Left lung (tissue), 10 donors: Measurements from ENCODE around the gene PLP1. TPM values are rescaled to one million over a fixed set of nuclear protein-coding genes. Genes with fewer than 3 reads are reported as not detected.

ENCODE experiments used
- ATAC-seq: fragments of 200-7000 bp; cut with Tn5 transposase; one replicate; pipeline ENCODE4 v1.9.1; 2020; ENCODE audit warnings: moderate library complexity
- DNase-seq, 4 donors: peaks; one replicate each; pipeline ENCODE4 v3.0.0-alpha.2; 2013 to 2020
- H3K27ac ChIP-seq, 2 donors: fragments of 200-600 bp; sonication (generic) in 1 of 2; one replicate each; pipeline versions ENCODE4 v1.5.0 to v1.8.0; 2020 to 2021
- H3K27me3 ChIP-seq, 2 donors: fragments of 200-600 bp; sonication (generic) in 1 of 2; one replicate each; pipeline versions ENCODE4 v1.5.0 to v1.8.0; 2020 to 2021
- H3K36me3 ChIP-seq, 2 donors: fragments of 200-600 bp; sonication (generic) in 1 of 2; one replicate each; pipeline versions ENCODE4 v1.5.0 to v1.8.0; 2020 to 2021
- H3K4me1 ChIP-seq, 2 donors: fragments of 200-600 bp; one replicate each; pipeline ENCODE4 v1.8.0; 2021
- H3K4me3 ChIP-seq, 2 donors: fragments of 200-600 bp; sonication (generic) in 1 of 2; one replicate each; pipeline versions ENCODE4 v1.5.0 to v1.8.0; 2020 to 2021; ENCODE audit warnings: mild to moderate bottlenecking in 1 of 2
- H3K9me3 ChIP-seq, 2 donors: fragments of 200-600 bp; sonication (generic) in 1 of 2; one replicate each; pipeline versions ENCODE4 v1.5.0 to v1.8.0; 2020 to 2021
- intact Hi-C, 2 donors: fragments of 100-400 bp; cut with DNase I; formaldehyde crosslinking; loops; one replicate each; pipeline versions ENCODE4 v1.11.2 to v1.14.2; 2022
- polyA plus RNA-seq, 6 donors: library from polyadenylated mRNA; unstranded; fragments of 120-200 nt; gene quantifications; one replicate each; pipeline ENCODE4 v1.2.1, GENCODE V29; 2013; ENCODE audit not compliant: insufficient read length in 6 of 6
- total RNA-seq, 2 donors: library from RNA; stranded (reverse); fragmentation: NEBNext Ultra II Directional; extraction: Animal tissue kit (Norgen Biotek cat#: 25700); gene quantifications; one replicate each; pipeline ENCODE4 v1.2.1, GENCODE V29; 2021
- TF ChIP-seq, protein P1 (sequence below), 2 donors: fragments of 200-600 bp; sonication (generic) in 1 of 2; IDR thresholded peaks; one replicate each; pipeline versions ENCODE4 v1.5.0 to v1.8.0; 2021; ENCODE audit warnings: antibody characterized with exemption in 2 of 2
- donor health status: DM: no; HTN: yes; CAD: no.
- donor health status: DM: no; HTN: no; CAD: no.

Gene PLP1
- total and polyA plus RNA-seq, 8 donors = 0.08 to 22.2 (median 13.1) TPM

DNA sequence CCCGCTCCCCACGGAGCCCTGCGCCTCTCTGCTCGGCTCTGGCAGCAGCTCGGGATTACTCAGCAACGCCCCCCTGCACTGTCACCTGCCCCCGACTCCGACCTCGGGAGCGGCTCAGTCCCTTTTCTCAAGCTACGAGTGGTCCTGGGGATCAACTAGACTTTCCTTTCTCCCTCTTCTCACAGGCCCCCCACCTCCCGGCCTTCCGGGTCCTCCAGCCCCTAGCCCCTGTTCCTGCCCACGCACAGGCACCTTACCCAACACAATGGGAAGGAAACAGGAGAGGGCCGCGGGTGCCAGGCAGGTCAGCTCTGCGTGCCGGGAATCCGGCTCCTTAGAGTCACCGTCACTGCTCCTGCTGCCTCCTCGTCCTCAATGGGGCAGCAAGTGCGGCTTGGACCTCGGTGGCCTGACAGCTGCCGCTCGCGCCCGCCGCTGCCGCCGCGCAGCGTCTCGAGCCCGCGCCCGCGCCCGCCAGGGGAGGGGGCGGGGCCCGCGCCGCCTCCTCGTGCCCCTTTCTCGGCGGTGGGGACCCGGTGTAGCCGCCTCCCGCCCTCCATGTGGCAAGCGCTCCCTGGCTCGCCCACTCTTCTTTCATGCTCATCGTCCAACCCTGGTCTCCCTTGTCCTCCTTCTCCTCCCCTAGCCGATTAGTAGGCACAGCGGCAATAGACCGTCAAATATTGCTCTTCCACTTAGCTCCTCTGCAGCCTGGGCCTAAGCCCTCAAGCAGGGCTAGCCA is 55.3 kb downstream of the PLP1 start, which contains the start of gene RAB9B:
Gene RAB9B (minus strand): TSS at position 455 of the 742 bp plus-strand sequence. CDS start 6,473 bp downstream, outside the sequence.
- no peaks in the 10 kb centered on the region for H3K4me1 ChIP-seq
- TF ChIP-seq, protein P1, sequence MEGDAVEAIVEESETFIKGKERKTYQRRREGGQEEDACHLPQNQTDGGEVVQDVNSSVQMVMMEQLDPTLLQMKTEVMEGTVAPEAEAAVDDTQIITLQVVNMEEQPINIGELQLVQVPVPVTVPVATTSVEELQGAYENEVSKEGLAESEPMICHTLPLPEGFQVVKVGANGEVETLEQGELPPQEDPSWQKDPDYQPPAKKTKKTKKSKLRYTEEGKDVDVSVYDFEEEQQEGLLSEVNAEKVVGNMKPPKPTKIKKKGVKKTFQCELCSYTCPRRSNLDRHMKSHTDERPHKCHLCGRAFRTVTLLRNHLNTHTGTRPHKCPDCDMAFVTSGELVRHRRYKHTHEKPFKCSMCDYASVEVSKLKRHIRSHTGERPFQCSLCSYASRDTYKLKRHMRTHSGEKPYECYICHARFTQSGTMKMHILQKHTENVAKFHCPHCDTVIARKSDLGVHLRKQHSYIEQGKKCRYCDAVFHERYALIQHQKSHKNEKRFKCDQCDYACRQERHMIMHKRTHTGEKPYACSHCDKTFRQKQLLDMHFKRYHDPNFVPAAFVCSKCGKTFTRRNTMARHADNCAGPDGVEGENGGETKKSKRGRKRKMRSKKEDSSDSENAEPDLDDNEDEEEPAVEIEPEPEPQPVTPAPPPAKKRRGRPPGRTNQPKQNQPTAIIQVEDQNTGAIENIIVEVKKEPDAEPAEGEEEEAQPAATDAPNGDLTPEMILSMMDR (IDR thresholded peaks at IDR 0.05) = no peak
- H3K36me3 ChIP-seq = no peaks in the 10 kb centered on the region
- peak within 1 kb of the TSS; percentile 30 to 45 for H3K4me3 ChIP-seq
- intact Hi-C loops = no loop called here
- DNase-seq (peak; percentile 10 to 66 (median 59)), ATAC-seq (peak; percentile 94)
- peaks cover 0 to 15% of the 10 kb centered on the region in 2 donors for H3K27me3 ChIP-seq
- H3K9me3 ChIP-seq = no peaks in the 10 kb centered on the region
- no peak within 1 kb of the TSS for H3K27ac ChIP-seq

DNA sequence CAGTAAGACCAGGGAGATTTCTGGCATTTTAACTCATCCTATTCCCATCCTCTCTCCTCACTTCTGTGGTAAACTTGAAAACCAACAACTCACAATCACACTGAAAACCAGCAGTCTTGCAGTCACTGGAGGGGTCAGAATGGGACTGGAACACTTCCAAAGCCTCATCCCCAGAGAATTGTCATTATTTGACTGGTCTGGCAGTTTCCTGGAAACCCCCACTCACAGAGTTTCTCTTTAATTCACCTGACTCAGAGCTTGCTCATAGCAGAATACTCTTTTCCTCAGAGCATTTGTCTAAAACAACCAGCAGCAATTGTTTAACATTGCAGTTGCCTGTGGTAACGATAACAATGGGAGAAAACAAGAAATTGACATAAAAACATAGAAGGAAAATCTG is 62.8 kb downstream of the PLP1 start:
- TF ChIP-seq, protein P1 (IDR thresholded peaks at IDR 0.05) = no peak
- Histone ChIP-seq H3K4me1 (no peaks in the 10 kb centered on the region), H3K27ac (no peak overlapping the region), H3K9me3 (no peaks in the 10 kb centered on the region), H3K27me3 (peaks cover 0 to 19% of the 10 kb centered on the region in 2 donors), H3K4me3 (no peak overlapping the region), H3K36me3 (no peaks in the 10 kb centered on the region)
- intact Hi-C loops = no loop called here
- DNase-seq (no peak), ATAC-seq (no peak)

Other genes starting within 250 kb of the PLP1 start
- gene TCEAL4, start 191.3 kb upstream of the PLP1 start, total RNA-seq = 10 to 100 TPM; 67.5 to 77.2 TPM
- gene TCEAL4, start 191.3 kb upstream of the PLP1 start, polyA plus RNA-seq = 100 to 1,000 TPM; 129 to 164 (median 143) TPM
- 10 to 100 TPM; 20.8 to 21.3 TPM for gene TCEAL3, start 168.9 kb upstream of the PLP1 start, total RNA-seq
- 10 to 100 TPM; 24.7 to 30.4 (median 27.3) TPM for gene TCEAL3, start 168.9 kb upstream of the PLP1 start, polyA plus RNA-seq
- gene TCEAL1, start 147.9 kb upstream of the PLP1 start, total RNA-seq = 10 to 100 TPM; 27.3 to 29.5 TPM
- gene TCEAL1, start 147.9 kb upstream of the PLP1 start, polyA plus RNA-seq = 10 to 100 TPM; 31.3 to 34.0 (median 32.7) TPM
- gene MORF4L2, start 90.1 kb upstream of the PLP1 start, total RNA-seq = 100 to 1,000 TPM; 284 to 312 TPM
- 100 to 1,000 TPM; 274 to 340 (median 312) TPM for gene MORF4L2, start 90.1 kb upstream of the PLP1 start, polyA plus RNA-seq
- not detected for gene TMEM31, start 65.9 kb upstream of the PLP1 start, total RNA-seq
- 1 to 10 TPM in 4 of 6 donors, under 1 TPM in 2; 0.80 to 1.8 (median 1.5) TPM for gene TMEM31, start 65.9 kb upstream of the PLP1 start, polyA plus RNA-seq
- 1 to 10 TPM in 1 of 2 donors, under 1 TPM in 1; 0.93 to 1.6 TPM for gene RAB9B, start 55.4 kb downstream of the PLP1 start, total RNA-seq
- gene RAB9B, start 55.4 kb downstream of the PLP1 start, polyA plus RNA-seq = 1 to 10 TPM; 2.8 to 3.4 (median 3.0) TPM
- gene TMSB15B, start 185.8 kb downstream of the PLP1 start, total RNA-seq = 1 to 10 TPM; 1.3 to 5.1 TPM
- gene TMSB15B, start 185.8 kb downstream of the PLP1 start, polyA plus RNA-seq = 10 to 100 TPM; 25.5 to 40.2 (median 30.8) TPM
- not detected for gene H2BW1, start 236.9 kb downstream of the PLP1 start, total RNA-seq
- gene H2BW1, start 236.9 kb downstream of the PLP1 start, polyA plus RNA-seq = not detected